Ishikawa (cell line): ENCODE measurements around the gene ZBTB2.

Experiments
- CEBPB ChIP-seq: IDR thresholded peaks from 2 replicates; pipeline ENCODE4 v1.6.1; 2012
- CREB1 ChIP-seq: IDR thresholded peaks from 2 replicates; pipeline ENCODE4 v1.6.1; 2012; ENCODE audit warnings: low read depth
- EP300 ChIP-seq: IDR thresholded peaks from 2 replicates; pipeline ENCODE4 v1.6.1; 2012; ENCODE audit warnings: borderline replicate concordance
- FOXM1 ChIP-seq: IDR thresholded peaks from 2 replicates; pipeline ENCODE4 v1.6.1; 2012; ENCODE audit warnings: low read depth, borderline replicate concordance
- MAX ChIP-seq: IDR thresholded peaks from 2 replicates; pipeline ENCODE4 v1.6.1; 2012
- NFIC ChIP-seq: IDR thresholded peaks from 2 replicates; pipeline ENCODE4 v1.6.1; 2012
- RAD21 ChIP-seq: IDR thresholded peaks from 2 replicates; pipeline ENCODE4 v1.6.1; 2012; ENCODE audit warnings: low read depth
- REST ChIP-seq: IDR thresholded peaks from 2 replicates; pipeline ENCODE4 v1.6.1; 2012; ENCODE audit warnings: low read depth, mild to moderate bottlenecking
- TAF1 ChIP-seq: IDR thresholded peaks from 2 replicates; pipeline ENCODE4 v1.6.1; 2012; ENCODE audit warnings: low read depth, mild to moderate bottlenecking
- TEAD4 ChIP-seq: IDR thresholded peaks from 2 replicates; pipeline ENCODE4 v1.6.1; 2012
- USF1 ChIP-seq: IDR thresholded peaks from 2 replicates; pipeline ENCODE4 v1.6.1; 2012
- YY1 ChIP-seq: IDR thresholded peaks from 2 replicates; pipeline ENCODE4 v1.6.1; 2012; ENCODE audit warnings: low read depth

GRCh38 chr6:151317103-151317994 is 74.0 kb downstream of the ZBTB2 start:
- TF ChIP-seq FOXM1, result no peak
- no peak for TF ChIP-seq EP300
- TF ChIP-seq TAF1, result no peak
- no peak for TF ChIP-seq RAD21
- no peak for TF ChIP-seq YY1
- TF ChIP-seq MAX, result no peak
- TF ChIP-seq TEAD4, result no peak
- no peak for TF ChIP-seq USF1
- TF ChIP-seq CEBPB, result no peak
- no peak for TF ChIP-seq NFIC
- no peak for TF ChIP-seq CREB1
- no peak for TF ChIP-seq REST
